Right forelimb (tissue), 1 donor: ENCODE results near the gene ADPRS.

Experiments
- DNase-seq: peaks from one replicate; pipeline ENCODE4 v3.0.0-alpha.2; 2018

ADPRS gene

DNA sequence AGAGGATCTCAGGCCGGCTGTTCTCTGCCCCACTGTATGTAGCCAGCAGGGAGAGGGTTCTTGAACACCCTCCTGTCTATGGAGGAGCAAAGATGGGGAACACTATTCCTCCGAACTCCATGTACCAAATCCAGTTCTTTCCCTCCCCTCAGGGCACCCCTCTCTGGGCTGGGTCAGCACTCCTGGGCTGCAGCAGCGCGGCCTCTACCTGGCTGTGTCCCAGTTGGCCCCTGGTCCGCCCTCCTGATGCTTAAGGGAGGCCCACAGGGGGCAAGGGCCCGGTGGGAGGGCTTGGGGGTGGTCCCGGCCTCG, 471 bp upstream of the ADPRS start:
- DNase-seq, result no peak

DNA sequence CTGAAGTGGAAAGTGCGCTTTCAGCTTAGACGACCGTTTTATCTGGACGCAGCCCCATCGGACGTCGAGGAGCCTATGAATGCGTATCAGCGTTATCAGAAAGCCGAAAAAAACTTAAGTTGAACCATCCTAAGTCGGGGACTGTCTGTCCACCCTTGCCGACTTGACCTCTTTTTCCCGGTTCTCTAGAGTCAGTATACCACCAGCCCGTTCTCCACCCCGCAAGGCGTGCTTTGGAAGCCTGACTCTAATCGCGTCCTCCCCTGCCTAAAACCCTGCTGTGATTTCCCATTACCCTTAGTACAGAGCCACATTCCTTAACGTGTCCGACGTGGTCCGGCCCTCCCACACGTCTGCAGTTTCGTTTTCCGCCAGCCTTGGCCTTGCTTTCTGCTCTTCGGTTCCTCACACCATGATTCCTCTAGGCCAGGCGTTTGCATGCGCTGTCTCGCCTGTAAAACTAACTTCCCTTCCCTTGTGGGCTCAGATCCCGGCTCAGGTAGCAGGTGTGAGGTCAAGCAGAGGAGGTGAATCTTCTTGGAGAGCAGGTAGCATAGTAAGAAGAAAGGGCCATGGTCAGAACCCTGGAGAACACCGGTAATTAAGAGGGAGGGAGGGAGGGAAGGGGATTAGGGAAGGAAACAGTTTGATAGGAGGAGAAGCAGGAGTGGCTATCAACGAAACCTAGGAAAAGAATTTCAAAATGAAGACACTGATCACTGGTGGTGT, 865 bp downstream of the ADPRS start:
- DNase-seq, result no peak

DNA sequence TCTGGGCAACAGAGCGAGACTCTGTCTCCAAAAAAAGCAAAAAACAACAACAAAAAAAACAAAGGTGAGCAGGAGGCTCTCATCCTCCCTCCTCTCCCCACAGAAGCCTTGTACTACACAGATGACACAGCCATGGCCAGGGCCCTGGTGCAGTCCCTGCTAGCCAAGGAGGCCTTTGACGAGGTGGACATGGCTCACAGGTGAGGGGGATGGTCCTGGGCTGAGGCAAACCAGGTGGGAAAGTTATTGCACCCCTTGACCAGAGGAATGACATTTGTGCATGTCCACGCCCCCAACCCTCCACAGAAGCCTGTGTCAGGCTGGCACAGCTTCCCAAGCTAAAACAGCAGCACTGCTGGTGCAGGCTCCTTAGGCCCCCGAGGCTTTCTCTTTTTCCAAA, 2.4 kb downstream of the ADPRS start:
- no peak for DNase-seq

DNA sequence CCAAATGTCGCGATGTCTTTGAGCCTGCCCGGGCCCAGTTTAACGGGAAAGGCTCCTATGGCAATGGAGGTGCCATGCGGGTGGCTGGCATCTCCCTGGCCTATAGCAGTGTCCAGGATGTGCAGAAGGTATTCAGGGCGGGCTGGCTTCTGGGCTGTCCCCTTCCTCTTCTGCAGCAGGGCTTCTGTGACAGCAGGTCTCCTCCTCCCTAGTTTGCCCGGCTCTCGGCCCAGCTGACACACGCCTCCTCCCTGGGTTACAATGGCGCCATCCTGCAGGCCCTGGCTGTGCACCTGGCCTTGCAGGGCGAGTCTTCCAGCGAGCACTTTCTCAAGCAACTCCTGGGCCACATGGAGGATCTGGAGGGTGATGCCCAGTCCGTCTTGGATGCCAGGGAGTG, 3.0 kb downstream of the ADPRS start:
- DNase-seq, result no peak

DNA sequence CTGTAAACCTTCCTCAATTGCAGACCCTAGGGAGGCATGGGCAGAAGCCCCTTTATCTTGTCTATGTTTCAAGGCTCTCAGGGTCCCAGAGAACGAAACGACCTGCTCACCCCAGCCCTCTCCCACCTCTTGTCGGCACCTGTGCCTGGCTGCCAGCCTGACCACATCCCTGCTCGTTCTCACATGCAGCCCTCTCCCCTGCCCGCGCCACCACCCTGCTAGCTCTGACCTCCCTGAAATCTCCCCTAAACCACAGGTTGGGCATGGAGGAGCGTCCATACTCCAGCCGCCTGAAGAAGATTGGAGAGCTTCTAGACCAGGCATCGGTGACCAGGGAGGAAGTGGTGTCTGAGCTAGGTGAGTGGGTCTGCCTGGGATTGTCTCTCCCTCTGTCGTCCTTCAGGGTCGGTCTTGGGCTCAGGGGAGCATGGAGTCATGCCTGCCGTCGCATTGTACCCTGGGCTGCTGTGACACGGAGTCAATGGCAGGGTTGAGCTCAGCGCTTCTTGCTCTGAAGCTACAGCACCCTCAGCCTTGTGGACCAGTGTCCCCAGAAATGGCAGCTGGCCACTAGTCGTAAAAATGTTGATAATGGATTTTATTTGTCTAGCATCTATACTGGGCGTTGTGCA, 3.6 kb downstream of the ADPRS start:
- no peak for DNase-seq

DNA sequence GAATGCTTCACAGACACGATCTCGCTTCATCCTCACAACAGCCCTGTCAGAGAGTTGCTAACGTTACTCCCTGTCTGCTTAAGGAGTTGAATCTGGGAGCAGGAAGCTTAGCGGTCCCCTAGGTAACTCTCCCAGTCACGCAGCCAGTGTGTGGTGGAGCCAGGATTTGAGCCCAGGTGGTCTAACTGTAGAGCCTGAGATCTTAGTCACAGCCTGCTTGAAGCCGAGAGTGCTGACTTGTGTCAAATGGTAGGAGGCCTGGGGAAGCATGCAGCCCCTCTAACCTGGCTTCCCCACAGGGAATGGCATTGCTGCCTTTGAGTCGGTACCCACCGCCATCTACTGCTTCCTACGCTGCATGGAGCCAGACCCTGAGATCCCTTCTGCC, 4.1 kb downstream of the ADPRS start:
- DNase-seq, result no peak

DNA sequence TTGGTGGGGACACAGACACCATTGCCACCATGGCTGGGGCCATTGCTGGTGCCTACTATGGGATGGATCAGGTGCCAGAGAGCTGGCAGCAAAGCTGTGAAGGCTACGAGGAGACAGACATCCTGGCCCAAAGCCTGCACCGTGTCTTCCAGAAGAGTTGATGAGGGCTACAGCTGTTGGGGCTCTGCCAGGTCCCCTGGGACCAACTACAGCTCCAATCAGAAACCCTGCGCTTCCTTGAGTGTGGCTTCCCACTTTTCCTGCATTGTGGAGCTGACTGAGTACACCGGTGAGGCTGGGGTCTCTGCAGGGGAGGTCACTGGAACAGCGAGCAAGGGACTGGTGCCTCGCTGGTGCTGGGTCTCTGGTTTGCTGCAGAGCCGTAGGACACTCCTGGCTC, 4.5 kb downstream of the ADPRS start:
- no peak for DNase-seq

DNA sequence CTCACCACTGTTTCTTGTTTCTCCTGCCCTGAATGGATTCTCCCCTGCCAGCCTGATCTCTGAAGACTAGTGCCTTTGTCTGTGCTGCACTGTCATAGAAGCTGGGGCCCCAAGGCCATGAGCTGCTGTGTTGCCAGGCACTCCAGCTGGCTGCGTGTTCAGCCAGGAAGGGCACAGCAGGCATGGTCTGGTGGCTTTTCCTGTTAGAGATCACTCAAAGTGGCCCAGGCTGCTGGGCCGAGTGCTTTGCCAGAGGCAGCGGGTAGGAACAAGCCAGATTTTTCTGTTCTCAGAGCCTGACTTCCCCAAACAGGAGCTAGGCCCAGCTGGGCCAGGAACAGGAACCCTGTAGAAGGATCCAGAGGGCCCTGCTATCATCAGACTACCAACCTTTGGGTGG, 5.2 kb downstream of the ADPRS start:
- DNase-seq, result no peak

DNA sequence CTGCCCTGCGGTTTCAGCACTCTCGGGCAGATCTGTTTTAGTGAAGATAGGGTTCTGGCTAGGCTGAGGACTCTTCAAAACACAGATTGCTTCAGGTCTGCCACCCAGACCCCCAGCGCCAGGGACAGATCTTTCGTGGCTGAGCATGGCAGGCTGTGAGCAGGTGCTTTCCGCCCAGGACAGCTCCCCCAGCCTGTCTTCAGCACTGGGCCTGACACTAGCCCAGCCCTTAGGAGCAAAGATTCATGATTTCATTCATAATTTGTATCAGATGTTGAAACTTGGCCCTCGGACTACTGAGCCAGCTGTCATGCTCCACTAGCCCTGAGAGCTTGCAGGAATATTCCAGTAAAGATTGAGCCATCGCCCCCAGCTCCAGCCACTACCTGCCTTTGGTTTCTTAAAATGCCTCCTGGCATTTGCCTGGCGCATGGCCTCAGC, 5.9 kb downstream of the ADPRS start:
- no peak for DNase-seq

DNA sequence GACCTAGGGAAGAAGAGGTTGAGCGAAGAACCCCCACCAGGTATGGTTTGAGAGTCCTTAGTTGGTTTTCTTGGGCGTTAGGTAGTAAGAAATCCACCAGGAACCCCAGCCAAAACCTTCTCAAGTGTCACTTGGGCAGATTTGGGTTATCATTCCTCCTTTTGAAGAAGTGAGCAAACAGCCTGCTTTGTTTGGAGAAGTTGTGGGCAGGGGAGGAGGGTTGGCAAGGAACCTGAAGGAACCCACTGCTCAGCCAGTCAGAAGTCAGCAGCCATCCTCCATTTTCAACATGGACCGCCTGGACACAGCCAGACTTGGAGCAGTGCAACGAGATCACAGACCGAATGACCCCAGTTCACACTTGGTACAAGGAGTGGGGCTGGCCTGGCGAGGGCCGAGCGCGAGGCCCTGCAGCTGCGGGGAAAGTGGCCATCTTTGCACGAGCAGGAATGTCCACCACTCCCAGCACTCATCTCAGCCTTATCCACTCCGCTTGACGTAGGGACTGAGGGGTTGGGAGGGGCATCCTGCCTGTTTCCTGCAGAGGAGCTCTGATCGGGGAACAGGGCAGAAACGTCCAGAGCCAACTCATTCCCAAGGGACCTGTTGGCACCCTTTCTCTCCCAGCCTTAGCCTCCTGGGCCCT, 7.2 kb downstream of the ADPRS start:
- DNase-seq, result no peak

DNA sequence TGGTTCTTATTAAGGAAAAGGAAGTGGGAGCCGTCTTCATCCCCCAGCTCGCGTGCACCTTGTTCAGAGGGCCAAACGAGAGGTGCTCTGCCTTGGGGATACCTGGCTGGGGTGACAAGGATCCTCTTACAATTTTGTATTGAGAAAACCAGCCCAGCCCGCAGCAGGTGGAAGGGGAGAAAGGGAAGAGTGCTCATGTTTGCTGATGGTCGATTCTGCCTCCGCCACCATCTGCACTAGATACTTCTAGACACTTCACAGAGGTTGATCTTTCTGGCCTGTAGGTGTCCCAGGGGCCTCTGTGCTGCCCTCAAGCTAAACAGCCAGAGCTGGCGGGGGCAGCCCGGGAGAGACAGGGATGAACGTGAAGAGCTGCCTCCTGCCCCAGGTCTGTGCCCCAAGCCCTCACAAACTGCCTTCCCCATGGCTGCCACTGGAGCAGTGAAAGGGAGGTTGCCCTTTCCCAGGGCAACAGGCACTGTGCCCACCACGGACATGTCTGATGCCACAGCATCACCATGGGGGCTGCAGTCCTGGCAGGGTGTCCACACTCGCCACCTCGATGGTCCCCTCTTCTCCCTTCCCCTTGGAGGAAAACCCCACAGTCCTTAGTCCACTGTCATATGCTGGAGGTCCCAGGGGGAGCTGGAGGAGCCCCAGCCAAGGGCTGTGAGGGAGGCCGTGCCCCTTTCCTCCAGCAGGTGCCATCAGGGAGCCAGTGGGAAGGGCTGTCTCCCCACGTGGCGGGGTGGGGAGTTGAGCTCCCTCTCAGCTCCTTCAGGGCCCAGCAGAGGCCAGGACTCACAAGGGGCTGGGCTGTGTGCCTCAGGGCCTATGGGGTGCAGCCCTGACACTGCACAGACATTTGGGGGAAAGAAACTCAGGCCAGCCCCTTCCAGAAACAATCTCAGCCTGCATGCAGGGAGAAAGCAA, 8.1 kb downstream of the ADPRS start:
- no peak for DNase-seq

DNA sequence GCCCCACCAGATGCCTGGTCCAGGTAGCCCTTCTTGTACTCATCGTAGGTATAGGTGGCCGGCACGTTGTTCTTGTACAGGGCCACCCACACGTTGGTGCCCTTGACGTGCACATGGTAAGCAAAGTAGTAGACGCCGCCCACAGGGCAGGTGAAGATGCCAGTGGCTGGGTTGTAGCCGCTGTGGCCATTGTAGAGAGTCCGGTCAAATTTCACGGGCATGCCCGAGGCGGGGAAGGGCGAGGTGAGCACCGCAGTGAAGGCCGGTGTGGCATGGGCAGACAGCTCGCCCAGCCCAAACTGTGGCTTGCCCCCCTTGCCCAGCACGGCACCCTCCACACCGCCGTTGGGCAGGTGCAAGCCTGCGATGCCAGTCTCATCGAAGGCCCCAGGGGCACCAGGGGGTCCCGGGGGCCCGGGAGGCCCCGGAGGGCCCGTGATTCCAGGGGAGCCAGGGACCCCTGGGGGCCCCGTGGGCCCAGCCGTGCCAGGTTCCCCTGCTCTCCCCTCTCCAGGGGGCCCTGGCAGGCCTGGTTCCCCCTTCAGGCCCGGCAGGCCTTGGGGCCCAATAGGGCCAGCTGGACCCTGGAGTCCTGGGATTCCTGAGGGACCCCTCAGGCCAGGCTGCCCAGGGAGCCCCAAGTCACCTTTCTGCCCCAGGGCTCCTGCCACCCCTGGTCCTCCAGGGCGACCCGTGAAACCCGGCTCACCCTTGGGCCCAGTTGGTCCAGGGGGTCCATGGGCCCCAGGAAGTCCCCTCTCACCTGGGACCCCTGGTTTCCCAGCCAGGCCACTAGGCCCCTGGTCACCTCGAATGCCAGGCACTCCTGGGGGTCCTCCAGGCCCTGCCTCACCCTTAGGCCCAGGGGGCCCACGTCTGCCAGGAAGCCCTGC, 9.2 kb downstream of the ADPRS start:
- no peak for DNase-seq

DNA sequence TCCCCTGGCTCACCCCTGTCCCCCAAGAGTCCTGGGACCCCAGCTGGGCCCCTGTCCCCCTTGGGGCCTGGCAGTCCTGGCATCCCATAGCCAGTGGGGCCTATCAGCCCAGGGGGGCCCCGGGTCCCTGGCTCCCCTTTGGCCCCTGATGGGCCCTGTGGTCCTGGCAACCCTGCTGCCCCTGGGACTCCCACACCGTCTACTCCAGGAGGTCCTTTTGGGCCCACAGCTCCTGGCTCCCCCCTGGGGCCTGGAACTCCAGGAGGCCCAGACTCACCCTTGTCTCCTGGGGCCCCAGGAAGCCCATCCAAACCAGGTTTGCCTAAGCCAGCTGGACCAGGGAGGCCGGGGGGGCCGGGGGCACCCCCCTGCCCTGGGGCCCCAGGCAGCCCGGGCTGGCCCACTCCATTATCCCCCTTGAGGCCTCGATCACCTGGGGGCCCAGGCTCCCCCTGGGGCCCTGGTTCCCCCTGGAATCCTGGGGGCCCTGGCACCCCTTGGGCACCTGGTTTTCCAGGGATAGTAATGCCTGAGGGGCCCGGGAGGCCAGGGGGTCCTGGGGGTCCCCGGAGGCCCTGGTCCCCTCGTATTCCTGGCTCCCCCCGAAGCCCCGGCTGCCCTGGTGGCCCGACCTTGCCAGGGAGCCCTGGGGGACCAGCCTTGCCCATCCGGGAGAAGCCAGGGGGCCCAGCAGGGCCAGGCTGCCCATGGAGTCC, 10.1 kb downstream of the ADPRS start:
- DNase-seq, result no peak

DNA sequence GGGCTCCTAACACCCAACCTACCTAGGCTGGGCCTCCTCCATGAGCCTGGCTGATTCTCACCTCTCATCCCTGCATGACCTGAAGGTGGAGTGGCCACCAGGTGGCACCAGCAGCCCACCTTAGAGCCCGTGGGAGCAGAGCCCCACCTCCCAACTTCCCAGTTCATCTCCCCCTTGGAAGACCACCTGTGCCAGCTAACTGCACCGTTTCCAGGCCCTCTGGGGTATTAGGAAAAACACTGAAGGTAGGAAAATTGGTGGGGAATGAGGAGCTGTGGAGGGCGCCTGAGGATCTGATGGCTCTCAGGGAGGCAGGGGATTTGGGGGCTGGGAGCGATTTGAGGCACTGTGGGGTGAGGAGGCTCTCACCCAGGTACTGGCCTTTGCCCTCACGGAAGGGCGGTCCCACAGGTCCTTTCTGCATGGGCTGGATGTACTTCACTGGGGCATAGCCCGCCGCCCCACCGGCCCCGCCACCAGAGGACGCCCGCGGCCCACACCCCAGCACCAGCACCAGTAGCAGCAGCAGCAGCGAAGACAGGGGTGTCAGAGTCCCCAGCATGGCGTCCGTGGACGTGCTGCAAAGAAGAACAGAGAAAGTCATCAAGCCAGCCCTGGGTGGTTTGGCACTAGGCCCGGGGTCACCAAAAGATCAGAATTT, 11.1 kb downstream of the ADPRS start:
- peak; percentile 90 for DNase-seq

DNA sequence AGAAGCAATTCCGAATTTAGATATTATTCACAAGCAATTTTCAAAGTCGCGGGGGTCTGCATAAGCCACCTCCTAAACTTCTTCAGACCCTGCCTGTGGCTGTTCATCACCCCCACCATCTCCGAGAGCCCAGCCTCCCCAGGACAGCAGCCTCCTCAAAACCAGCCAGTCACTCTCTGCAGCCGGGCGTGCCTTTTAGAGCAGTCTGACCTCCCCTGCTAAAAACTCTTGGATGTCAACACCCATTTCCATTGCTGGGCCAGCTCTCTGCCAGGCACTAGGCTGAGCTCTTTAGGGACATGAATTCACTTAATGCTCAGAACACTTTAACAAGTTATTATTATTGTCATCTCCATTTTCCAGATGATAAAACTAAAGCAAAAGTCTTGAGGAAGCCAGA, 11.7 kb downstream of the ADPRS start:
- no peak for DNase-seq

DNA sequence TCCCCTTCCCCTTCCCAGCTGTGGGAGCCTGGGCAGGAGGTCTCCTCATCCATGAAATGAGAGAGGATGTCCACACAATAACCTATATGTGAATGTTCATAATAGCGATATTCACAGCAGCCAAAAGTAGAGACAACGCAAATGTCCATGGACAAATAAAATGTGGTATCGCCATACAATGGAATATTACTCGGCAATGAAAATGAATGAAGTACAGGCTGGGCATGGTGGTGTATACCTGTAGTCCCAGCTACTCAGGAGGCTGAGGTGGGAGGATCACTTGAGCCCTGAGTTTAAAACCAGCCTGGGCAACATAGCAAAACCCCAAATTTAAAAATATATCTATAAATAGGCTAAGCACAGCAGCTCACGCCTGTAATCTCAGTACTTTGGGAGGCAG, 12.9 kb downstream of the ADPRS start:
- no peak for DNase-seq

DNA sequence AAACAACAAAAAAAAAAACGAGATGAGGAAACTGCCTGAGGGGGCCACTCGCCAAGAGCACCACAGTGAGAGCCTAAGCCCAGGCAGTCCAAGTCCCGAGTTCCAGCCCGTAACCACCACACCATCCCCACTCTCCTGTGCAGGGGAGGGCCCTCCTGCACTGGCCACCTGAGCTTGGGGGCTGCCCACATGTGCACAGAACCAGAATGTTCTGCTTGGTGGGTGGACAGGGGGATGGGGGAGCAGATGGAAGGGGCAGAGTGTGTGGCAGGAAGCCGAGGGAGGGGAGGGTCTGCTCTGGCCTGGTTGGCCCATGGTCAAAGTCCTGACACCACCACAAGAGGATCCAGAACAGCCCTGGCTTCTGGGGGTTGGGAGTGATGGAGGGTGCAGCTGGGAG, 17.6 kb downstream of the ADPRS start:
- no peak for DNase-seq

DNA sequence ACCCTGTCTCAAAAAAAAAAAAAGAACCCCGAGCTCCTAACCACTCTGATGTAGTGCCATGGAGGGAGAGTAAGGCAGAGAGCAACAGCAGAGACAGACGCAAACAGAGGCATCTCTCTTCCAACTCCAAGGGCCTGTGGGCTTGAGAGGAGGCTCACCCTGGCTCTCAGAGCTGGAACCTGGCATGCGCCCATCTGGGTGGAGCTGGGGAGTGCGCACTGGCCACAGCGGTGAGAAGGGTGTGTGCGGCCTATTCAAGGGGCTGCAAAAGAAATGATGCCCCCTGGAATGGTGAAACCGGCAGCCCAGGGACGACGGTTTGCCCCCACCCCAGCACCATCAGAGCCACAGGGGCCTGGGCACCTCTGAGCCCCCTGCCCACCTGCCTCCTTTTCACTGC, 18.7 kb downstream of the ADPRS start:
- DNase-seq, result no peak

DNA sequence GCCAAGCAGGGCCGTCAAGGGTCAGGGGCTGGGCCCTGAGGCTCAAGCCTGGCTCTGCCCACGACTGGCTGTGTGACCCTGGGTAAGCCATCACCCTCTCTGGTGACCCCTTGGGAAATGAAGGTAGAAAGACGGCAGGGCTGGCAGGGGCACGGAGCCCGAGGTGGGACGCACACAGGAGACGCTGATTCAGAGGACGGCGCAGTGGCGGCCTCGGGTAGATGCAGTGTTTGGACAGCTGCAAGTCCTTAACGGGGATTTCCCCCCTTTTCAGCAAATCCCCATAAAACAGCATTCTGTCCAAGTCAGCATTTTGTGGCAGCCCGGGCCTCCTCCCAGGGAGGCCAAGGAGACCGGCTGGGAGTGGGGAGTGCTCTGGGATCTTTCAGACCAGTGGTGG, 19.6 kb downstream of the ADPRS start:
- no peak for DNase-seq

DNA sequence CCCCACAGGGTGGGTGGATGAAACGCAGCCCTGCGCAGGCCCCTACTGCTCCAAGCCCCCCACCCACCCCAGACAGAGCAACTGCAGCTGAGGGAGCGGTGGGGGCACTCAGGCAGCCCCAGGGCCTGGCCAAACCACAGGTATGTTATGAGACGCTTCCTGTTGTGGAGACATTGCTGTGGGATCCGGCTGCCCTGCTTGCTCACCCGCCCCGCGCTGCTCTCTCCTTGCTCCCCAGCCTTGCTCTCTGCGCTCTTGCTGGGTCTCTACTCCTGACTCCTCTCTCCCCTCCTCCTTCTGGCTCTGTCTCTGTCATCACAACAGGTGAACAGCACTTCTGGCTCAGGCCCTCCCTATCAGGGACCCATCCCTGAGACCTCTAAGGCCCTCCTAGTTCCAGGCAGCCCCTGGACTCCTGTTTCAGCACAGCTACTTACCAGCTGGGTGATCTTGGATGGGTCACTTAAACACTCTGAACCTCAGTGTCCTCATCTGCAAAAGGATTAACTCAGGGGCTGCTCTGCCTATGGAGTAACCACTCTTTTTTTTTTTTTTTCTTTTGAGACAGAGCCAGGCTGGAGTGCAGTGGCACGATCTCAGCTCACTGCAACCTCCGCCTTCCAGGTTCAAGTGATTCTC, 20.5 kb downstream of the ADPRS start:
- DNase-seq, result no peak

DNA sequence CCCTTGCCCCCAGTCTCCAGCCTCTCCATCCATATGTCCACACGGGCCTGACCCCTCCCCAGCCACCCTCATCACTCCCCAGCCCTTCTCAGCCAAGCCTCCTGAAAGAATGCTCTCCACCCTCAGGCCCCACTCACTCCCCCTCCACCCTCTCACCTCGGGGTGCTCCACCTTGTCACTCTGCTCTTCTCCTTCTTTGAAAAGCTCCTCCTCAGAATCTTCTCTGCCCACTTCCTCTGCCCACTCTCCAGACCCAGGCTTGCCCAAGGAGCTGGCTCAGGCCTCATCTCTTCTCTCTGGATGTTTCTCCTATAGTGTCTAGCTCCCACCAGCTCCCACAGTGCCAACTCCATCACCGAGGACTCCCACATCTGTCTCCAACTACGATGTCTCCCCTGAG, 22.5 kb downstream of the ADPRS start:
- no peak for DNase-seq
